ENCODE results near the gene SORCS2. TPM values are rescaled to one million over a fixed set of nuclear protein-coding genes. Genes with fewer than 3 reads are reported as not detected.

Gene SORCS2
- total RNA-seq, 1 donor from 2014 or later, result not detected

DNA sequence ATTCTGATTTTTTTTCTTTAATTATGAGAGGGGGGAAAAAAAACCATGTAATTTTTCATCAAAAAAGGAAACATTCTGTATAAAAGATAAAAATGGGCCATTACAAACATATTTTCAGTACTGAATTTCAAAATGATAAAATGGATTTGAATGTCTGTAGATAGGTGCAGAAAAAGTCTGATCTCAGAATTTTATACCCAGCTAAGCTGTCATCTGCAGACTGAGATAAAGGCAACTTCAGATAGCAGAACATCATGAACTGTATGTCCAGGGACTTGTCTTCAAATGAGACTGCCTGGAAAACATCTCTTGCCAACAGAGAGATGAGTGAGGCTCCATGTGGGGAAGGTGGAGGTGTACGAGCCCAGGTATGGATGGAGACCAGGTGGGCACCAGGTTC is 360.9 kb downstream of the SORCS2 start:
- no peak for TF ChIP-seq CTCF (IDR thresholded peaks at IDR 0.05)
- CTCF ChIA-PET, result no interaction called here
- Mint-ChIP-seq H3K36me3 (ENCODE audit: low read depth) (peaks cover 1% of the 10 kb centered on the region), H3K4me3 (no peak overlapping the region), H3K4me1 (no peaks in the 10 kb centered on the region), H3K9me3 (peaks cover 28% of the 10 kb centered on the region), H3K27ac (no peak overlapping the region), H3K27me3 (no peaks in the 10 kb centered on the region)
- DNase-seq, result no peak
- POLR2A ChIA-PET, result no interaction called here
- intact Hi-C loops (cut with micrococcal nuclease), result no loop called here
- ATAC-seq (ENCODE audit: low read depth), result no peak

- no peak overlapping the region for H3K27ac Mint-ChIP-seq
- H3K36me3 Mint-ChIP-seq (ENCODE audit: low read depth), result peaks cover 1% of the 10 kb centered on the region
- H3K4me1 Mint-ChIP-seq, result no peaks in the 10 kb centered on the region
- no peak overlapping the region for H3K4me3 Mint-ChIP-seq
- intact Hi-C loops (cut with micrococcal nuclease), result no loop called here
- no peaks in the 10 kb centered on the region for H3K27me3 Mint-ChIP-seq
- CTCF ChIA-PET, result no interaction called here
- POLR2A ChIA-PET, result no interaction called here
- H3K9me3 Mint-ChIP-seq, result peaks cover 28% of the 10 kb centered on the region
- no peak for TF ChIP-seq CTCF (IDR thresholded peaks at IDR 0.05)
- no peak for ATAC-seq (ENCODE audit: low read depth)
- DNase-seq, result no peak
These were observed 362.6 kb downstream of the SORCS2 start for GRCh38 chr4:7554905-7555304.

GRCh38 chr4:7556558-7556957 is 364.2 kb downstream of the SORCS2 start:
- no peak for DNase-seq
- peaks cover 28% of the 10 kb centered on the region for H3K9me3 Mint-ChIP-seq

GRCh38 chr4:7557456-7557855 is 365.1 kb downstream of the SORCS2 start:
- CTCF ChIA-PET, result no interaction called here
- intact Hi-C loops (cut with micrococcal nuclease), result no loop called here
- H3K9me3 Mint-ChIP-seq, result peaks cover 28% of the 10 kb centered on the region
- POLR2A ChIA-PET, result no interaction called here
- H3K27ac Mint-ChIP-seq, result no peak overlapping the region
- H3K4me3 Mint-ChIP-seq, result no peak overlapping the region
- no peaks in the 10 kb centered on the region for H3K4me1 Mint-ChIP-seq
- H3K27me3 Mint-ChIP-seq, result no peaks in the 10 kb centered on the region
- peaks cover 1% of the 10 kb centered on the region for H3K36me3 Mint-ChIP-seq (ENCODE audit: low read depth)
- ATAC-seq (ENCODE audit: low read depth) (no peak), DNase-seq (no peak)
- no peak for TF ChIP-seq CTCF (IDR thresholded peaks at IDR 0.05)

More at GRCh38 chr4:7556558-7556957, 364.2 kb downstream of the SORCS2 start:
- H3K27me3 Mint-ChIP-seq, result no peaks in the 10 kb centered on the region
- peaks cover 1% of the 10 kb centered on the region for H3K36me3 Mint-ChIP-seq (ENCODE audit: low read depth)
- H3K27ac Mint-ChIP-seq, result no peak overlapping the region
- no peak for TF ChIP-seq CTCF (IDR thresholded peaks at IDR 0.05)
- H3K4me3 Mint-ChIP-seq, result no peak overlapping the region
- POLR2A ChIA-PET, result no interaction called here
- no peaks in the 10 kb centered on the region for H3K4me1 Mint-ChIP-seq
- no peak for ATAC-seq (ENCODE audit: low read depth)
- intact Hi-C loops (cut with micrococcal nuclease), result no loop called here
- CTCF ChIA-PET, result no interaction called here

DNA sequence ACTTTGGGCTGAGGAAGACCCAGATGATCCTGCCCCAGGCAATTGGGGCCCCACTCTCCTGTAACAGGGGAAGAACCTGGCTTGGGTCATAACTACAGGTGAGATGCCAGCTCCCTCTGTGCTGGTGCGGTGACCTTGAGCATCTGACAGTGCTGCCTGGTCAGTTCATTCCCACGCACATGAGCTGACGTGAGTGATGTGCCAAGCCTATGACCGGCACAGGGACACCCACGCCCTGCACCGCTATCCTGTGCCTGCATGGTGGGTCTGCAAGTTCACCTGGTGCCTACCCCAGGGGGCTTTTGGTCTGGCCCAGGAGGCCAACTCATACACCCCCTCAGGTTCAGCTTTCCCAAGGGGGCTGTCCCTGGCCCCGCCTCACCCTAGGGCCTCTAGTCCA is 366.1 kb downstream of the SORCS2 start:
- no peak overlapping the region for H3K4me3 Mint-ChIP-seq
- DNase-seq (no peak), ATAC-seq (ENCODE audit: low read depth) (no peak)
- intact Hi-C loops (cut with micrococcal nuclease), result no loop called here
- H3K4me1 Mint-ChIP-seq, result no peaks in the 10 kb centered on the region
- POLR2A ChIA-PET, result no interaction called here
- TF ChIP-seq CTCF (IDR thresholded peaks at IDR 0.05), result no peak
- H3K27me3 Mint-ChIP-seq, result no peaks in the 10 kb centered on the region
- CTCF ChIA-PET, result no interaction called here
- H3K9me3 Mint-ChIP-seq, result peaks cover 20% of the 10 kb centered on the region
- no peak overlapping the region for H3K27ac Mint-ChIP-seq
- no peaks in the 10 kb centered on the region for H3K36me3 Mint-ChIP-seq (ENCODE audit: low read depth)

Data from activated B cell treated with CpG ODN at 0.5 μM for 24 hours (primary cell).